ENCODE results near the gene CZIB. TPM values are rescaled to one million over a fixed set of nuclear protein-coding genes. Genes with fewer than 3 reads are reported as not detected.
"Not testable (repeated sequence)": the region's sequence is repeated elsewhere in the genome, so short reads cannot be mapped to it uniquely, and the experiment has no call there.

The CZIB gene
- total and polyA plus RNA-seq, 3 experiments from 2014 or later: 58.0 to 60.4 (median 58.4) TPM

GRCh38 chr1:53205496-53205895 lies 14.9 kb downstream of the CZIB start:
- H3K9me3 Mint-ChIP-seq: peaks cover 9 to 22% (median 16%) of the 10 kb centered on the region in 5 donors
- H3K9me3 ChIP-seq (ENCODE audit: low read length); DNase-seq; POLR2A ChIA-PET; CTCF ChIA-PET; H3K4me3 ChIP-seq (ENCODE audit: low read length); H3K27ac ChIP-seq (ENCODE audit: low read depth, low read length); H3K27me3 ChIP-seq (ENCODE audit: insufficient read depth, low read length, poor library complexity, severe bottlenecking); H3K4me1 ChIP-seq (ENCODE audit: insufficient read depth, low read length); H3K27me3 Mint-ChIP-seq: not testable (repeated sequence)
- H3K36me3 Mint-ChIP-seq: peaks cover 47 to 96% (median 63%) of the 10 kb centered on the region in 3 donors
- peak overlapping the region in 1 of 8 donors; percentile 54 for H3K27ac Mint-ChIP-seq
- peak overlapping the region in 1 of 7 donors; percentile 42 for H3K4me3 Mint-ChIP-seq
- peaks cover 13 to 27% (median 24%) of the 10 kb centered on the region in 3 donors for H3K4me1 Mint-ChIP-seq
- H3K36me3 ChIP-seq (ENCODE audit: insufficient read depth, low read length): peaks cover 81% of the 10 kb centered on the region

- Mint-ChIP-seq H3K4me3 (no peak overlapping the region), H3K27me3 (no peaks in the 10 kb centered on the region), H3K36me3 (peaks cover 39 to 81% (median 55%) of the 10 kb centered on the region in 3 donors), H3K27ac (peak overlapping the region in 4 of 8 donors; percentile 28 to 72 (median 48)), H3K9me3 (peaks cover 9 to 22% (median 16%) of the 10 kb centered on the region in 5 donors), H3K4me1 (peaks cover 15 to 43% (median 36%) of the 10 kb centered on the region in 3 donors)
- H3K36me3 ChIP-seq (ENCODE audit: insufficient read depth, low read length): peaks cover 62% of the 10 kb centered on the region
- no peak overlapping the region for H3K4me3 ChIP-seq (ENCODE audit: low read length)
- POLR2A ChIA-PET: no interaction called here
- no peaks in the 10 kb centered on the region for H3K27me3 ChIP-seq (ENCODE audit: insufficient read depth, low read length, poor library complexity, severe bottlenecking)
- CTCF ChIA-PET: interaction anchor here (1.2 kb wide), 1 partner anchor 9 kb away, joined by 3 read pairs; no protein-coding TSS in a partner anchor
- no peak for DNase-seq
- H3K27ac ChIP-seq (ENCODE audit: low read depth, low read length): no peak overlapping the region
- peaks cover 10% of the 10 kb centered on the region for H3K9me3 ChIP-seq (ENCODE audit: low read length)
- peaks cover 2% of the 10 kb centered on the region for H3K4me1 ChIP-seq (ENCODE audit: insufficient read depth, low read length)
Measured at GRCh38 chr1:53203466-53203865, 17.0 kb downstream of the CZIB start.

DNA sequence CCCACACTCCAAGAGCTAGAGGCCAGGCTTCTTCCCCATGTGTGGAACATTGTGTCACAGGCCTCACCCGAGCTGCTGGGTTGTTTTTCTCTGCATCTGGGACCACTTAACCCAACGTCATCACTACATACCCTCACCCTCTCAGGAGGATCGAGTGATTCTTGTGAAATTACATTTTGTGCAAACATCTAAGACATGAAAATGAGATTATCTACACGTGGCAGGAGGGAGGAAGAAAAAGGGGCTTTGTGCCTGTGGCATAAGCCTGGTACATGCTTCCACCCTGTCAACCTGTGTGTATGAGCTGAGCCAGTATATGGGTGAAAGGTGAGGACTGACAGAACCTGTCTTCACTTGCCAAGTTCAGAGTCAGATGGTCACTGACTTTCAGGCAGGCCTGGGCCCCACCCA lies 22.2 kb downstream of the CZIB start:
- Mint-ChIP-seq H3K4me3 (peak overlapping the region; percentile 92 to 99 (median 97)), H3K4me1 (peaks cover 31 to 56% (median 46%) of the 10 kb centered on the region in 3 donors), H3K9me3 (no peaks in the 10 kb centered on the region), H3K36me3 (peaks cover 12 to 48% (median 14%) of the 10 kb centered on the region in 3 donors), H3K27ac (peak overlapping the region; percentile 98 to 100 (median 99)), H3K27me3 (no peaks in the 10 kb centered on the region)
- peaks cover 17% of the 10 kb centered on the region for H3K36me3 ChIP-seq (ENCODE audit: insufficient read depth, low read length)
- no peak overlapping the region for H3K4me3 ChIP-seq (ENCODE audit: low read length)
- no peak for DNase-seq
- peaks cover 21% of the 10 kb centered on the region for H3K4me1 ChIP-seq (ENCODE audit: insufficient read depth, low read length)
- CTCF ChIA-PET: interaction anchor here (1.1 kb wide), 1 partner anchor 192 kb away, joined by 4 read pairs; no protein-coding TSS in a partner anchor
- peak overlapping the region; percentile 96 for H3K27ac ChIP-seq (ENCODE audit: low read depth, low read length)
- no peaks in the 10 kb centered on the region for H3K9me3 ChIP-seq (ENCODE audit: low read length)
- no peaks in the 10 kb centered on the region for H3K27me3 ChIP-seq (ENCODE audit: insufficient read depth, low read length, poor library complexity, severe bottlenecking)
- POLR2A ChIA-PET: interaction anchor here (1.7 kb wide), 1 partner anchor 21 kb away, joined by 9 read pairs; no protein-coding TSS in a partner anchor

GRCh38 chr1:53197291-53198200 lies 22.9 kb downstream of the CZIB start:
- H3K9me3 Mint-ChIP-seq: no peaks in the 10 kb centered on the region
- peaks cover 10% of the 10 kb centered on the region for H3K36me3 ChIP-seq (ENCODE audit: insufficient read depth, low read length)
- POLR2A ChIA-PET: interaction anchor here (0.7 to 1.7 kb wide), 2 partner anchors 22 to 24 kb away, joined by 3 to 9 read pairs; no protein-coding TSS in a partner anchor

GRCh38 chr1:53196485-53197290 lies 23.7 kb downstream of the CZIB start, which contains the start of gene CPT2:
Gene CPT2, plus strand, starts transcription at chr1:53196824. Its CDS starts 120 bp downstream, at chr1:53196944.
- DNase-seq: peak; percentile 88 to 95 (median 90)
- CTCF ChIA-PET: interaction anchor here (1.1 to 2.8 kb wide), 3 partner anchors 11 to 194 kb away, joined by 4 to 18 read pairs (median 5); no protein-coding TSS in a partner anchor
- Histone ChIP-seq H3K27ac (ENCODE audit: low read depth, low read length) (peak within 1 kb of the TSS; percentile 96), H3K9me3 (ENCODE audit: low read length) (no peaks in the 10 kb centered on the region), H3K27me3 (ENCODE audit: insufficient read depth, low read length, poor library complexity, severe bottlenecking) (no peaks in the 10 kb centered on the region), H3K36me3 (ENCODE audit: insufficient read depth, low read length) (peaks cover 6% of the 10 kb centered on the region), H3K4me1 (ENCODE audit: insufficient read depth, low read length) (peaks cover 21% of the 10 kb centered on the region), H3K4me3 (ENCODE audit: low read length) (peak within 1 kb of the TSS; percentile 83)
- POLR2A ChIA-PET: interaction anchor here (0.7 kb wide), 1 partner anchor 24 kb away, joined by 3 read pairs; no protein-coding TSS in a partner anchor
- Mint-ChIP-seq H3K4me1 (peaks cover 29 to 51% (median 38%) of the 10 kb centered on the region in 3 donors), H3K27ac (peak within 1 kb of the TSS; percentile 98 to 100 (median 99)), H3K27me3 (no peaks in the 10 kb centered on the region), H3K36me3 (peaks cover 5 to 32% (median 7%) of the 10 kb centered on the region in 3 donors), H3K9me3 (no peaks in the 10 kb centered on the region), H3K4me3 (peak within 1 kb of the TSS; percentile 92 to 99 (median 97))

More at GRCh38 chr1:53197291-53198200, 22.9 kb downstream of the CZIB start:
- H3K4me3 ChIP-seq (ENCODE audit: low read length): peak overlapping the region; percentile 83
- no peaks in the 10 kb centered on the region for H3K27me3 ChIP-seq (ENCODE audit: insufficient read depth, low read length, poor library complexity, severe bottlenecking)
- Mint-ChIP-seq H3K27me3 (no peaks in the 10 kb centered on the region), H3K4me3 (peak overlapping the region; percentile 92 to 99 (median 97)), H3K4me1 (peaks cover 29 to 52% (median 40%) of the 10 kb centered on the region in 3 donors), H3K36me3 (peaks cover 7 to 41% (median 9%) of the 10 kb centered on the region in 3 donors), H3K27ac (peak overlapping the region; percentile 98 to 100 (median 99))
- no peaks in the 10 kb centered on the region for H3K9me3 ChIP-seq (ENCODE audit: low read length)
- CTCF ChIA-PET: interaction anchor here (0.6 to 1.1 kb wide), 2 partner anchors 193 to 276 kb away, joined by 3 to 4 read pairs; partner anchors contain the start of gene ECHDC2
- peaks cover 21% of the 10 kb centered on the region for H3K4me1 ChIP-seq (ENCODE audit: insufficient read depth, low read length)
- no peak for DNase-seq
- H3K27ac ChIP-seq (ENCODE audit: low read depth, low read length): peak overlapping the region; percentile 96

GRCh38 chr1:53196017-53196484 lies 24.4 kb downstream of the CZIB start:
- Mint-ChIP-seq H3K4me3 (peak overlapping the region; percentile 92 to 99 (median 97)), H3K4me1 (peaks cover 29 to 48% (median 38%) of the 10 kb centered on the region in 3 donors), H3K27ac (peak overlapping the region; percentile 93 to 99 (median 98)), H3K36me3 (peaks cover 2 to 26% (median 7%) of the 10 kb centered on the region in 3 donors), H3K9me3 (no peaks in the 10 kb centered on the region), H3K27me3 (no peaks in the 10 kb centered on the region)
- no peak for DNase-seq
- Histone ChIP-seq H3K4me3 (ENCODE audit: low read length) (peak overlapping the region; percentile 83), H3K36me3 (ENCODE audit: insufficient read depth, low read length) (peaks cover 5% of the 10 kb centered on the region), H3K27ac (ENCODE audit: low read depth, low read length) (peak overlapping the region; percentile 96), H3K4me1 (ENCODE audit: insufficient read depth, low read length) (peaks cover 21% of the 10 kb centered on the region), H3K9me3 (ENCODE audit: low read length) (no peaks in the 10 kb centered on the region), H3K27me3 (ENCODE audit: insufficient read depth, low read length, poor library complexity, severe bottlenecking) (no peaks in the 10 kb centered on the region)
- ChIA-PET POLR2A (no interaction called here), CTCF (interaction anchor here (1.3 to 2.8 kb wide), 3 partner anchors 11 to 24 kb away, joined by 5 to 18 read pairs (median 5); partner anchors contain the start of gene CZIB)

Data from CD8-positive, alpha-beta memory T cell (primary cell).